H1 (cell line): ENCODE results near the gene ZNF358. TPM values are rescaled to one million over a fixed set of nuclear protein-coding genes. Genes with fewer than 3 reads are reported as not detected.

Experiments used
- CTCF ChIA-PET: fragments of 300-600 bp; sonication (Branson Sonifier 250); formaldehyde crosslinking; loops from one replicate; lab custom pipeline; 2021; ENCODE audit not compliant: partially characterized antibody; lab: Charles Lee
- POLR2A ChIA-PET: fragments of 300-600 bp; sonication (Branson Sonifier 250); formaldehyde crosslinking; loops from one replicate; lab custom pipeline; 2021; ENCODE audit warnings: inconsistent platforms; ENCODE audit not compliant: partially characterized antibody; lab: Charles Lee
- DNase-seq, 2 experiments: peaks; one replicate each; pipeline versions ENCODE4 v3.0.0 to v3.0.0-alpha.2; 2010 to 2022; ENCODE audit warnings: low spot score in 2 of 2, low read depth in 1 of 2, mixed read lengths in 1 of 2
- FAIRE-seq: peaks from 2 replicates; lab custom pipeline; 2011; peaks lifted over from hg19 to GRCh38; lab: Jason Lieb, UNC
- H2AFZ ChIP-seq: 2 replicates; pipeline ENCODE4 v1.8.1; 2012; ENCODE audit warnings: low read length, inconsistent platforms
- H2AK5ac ChIP-seq: 2 replicates; pipeline ENCODE4 v1.6.1; 2013; ENCODE audit warnings: low read depth, low read length
- H2BK120ac ChIP-seq: replicated peaks from 2 replicates; pipeline ENCODE3; 2013; ENCODE audit warnings: low read depth, low read length, inconsistent platforms
- H2BK12ac ChIP-seq: 2 replicates; pipeline ENCODE4 v1.6.1; 2013; ENCODE audit warnings: low read depth, low read length
- H2BK15ac ChIP-seq: 2 replicates; pipeline ENCODE4 v1.6.1; 2013; ENCODE audit warnings: low read length
- H2BK20ac ChIP-seq: 2 replicates; pipeline ENCODE4 v1.6.1; 2013; ENCODE audit warnings: low read length
- H2BK5ac ChIP-seq: 2 replicates; pipeline ENCODE4 v1.6.1; 2013; ENCODE audit warnings: low read depth, low read length
- H3K14ac ChIP-seq: 2 replicates; pipeline ENCODE4 v1.6.1; 2013; ENCODE audit warnings: inconsistent platforms; ENCODE audit not compliant: insufficient read length
- H3K18ac ChIP-seq: 2 replicates; pipeline ENCODE4 v1.6.1; 2013; ENCODE audit warnings: low read length; ENCODE audit errors: extremely low read depth
- H3K23ac ChIP-seq: 2 replicates; pipeline ENCODE4 v1.6.1; 2013; ENCODE audit warnings: inconsistent platforms; ENCODE audit not compliant: insufficient read length
- H3K23me2 ChIP-seq: 2 replicates; pipeline ENCODE4 v1.6.1; 2013; ENCODE audit warnings: low read depth, low read length
- H3K27ac ChIP-seq: 2 replicates; pipeline ENCODE4 v1.6.1; 2011; ENCODE audit warnings: low read depth, low read length, inconsistent platforms
- H3K27me3 ChIP-seq, 4 experiments: replicated peaks in 1 of 4; 1 replicate in 1 of 4; 2 replicates in 3 of 4; pipeline versions ENCODE4 v1.6.1 to v1.8.1; 2011 to 2013; ENCODE audit warnings: low read length in 3 of 4, mild to moderate bottlenecking in 3 of 4, inconsistent platforms in 2 of 4, mixed read lengths in 2 of 4, moderate library complexity in 1 of 4; ENCODE audit not compliant: control insufficient read depth in 3 of 4, insufficient read depth in 3 of 4; ENCODE audit errors: extremely low read depth in 1 of 4
- H3K36me3 ChIP-seq, 4 experiments: 2 replicates each; pipeline versions ENCODE4 v1.6.1 to v1.8.1; 2011 to 2013; ENCODE audit warnings: mild to moderate bottlenecking in 4 of 4, low read length in 3 of 4, moderate library complexity in 2 of 4, control low read depth in 1 of 4, inconsistent platforms in 1 of 4; ENCODE audit not compliant: insufficient read depth in 4 of 4, control insufficient read depth in 2 of 4
- H3K4ac ChIP-seq: replicated peaks from 2 replicates; pipeline ENCODE3; 2013; ENCODE audit warnings: low read length, low read depth, mixed read lengths, inconsistent platforms; ENCODE audit not compliant: insufficient read length
- H3K4me1 ChIP-seq, 4 experiments: replicated peaks in 1 of 4; 1 replicate in 1 of 4; 2 replicates in 3 of 4; pipeline versions ENCODE4 v1.6.1 to v1.8.1; 2011 to 2013; ENCODE audit warnings: low read length in 3 of 4, inconsistent platforms in 2 of 4, mixed read lengths in 1 of 4; ENCODE audit not compliant: insufficient read depth in 4 of 4, control insufficient read depth in 3 of 4
- H3K4me2 ChIP-seq, 2 experiments: 2 replicates each; pipeline versions ENCODE4 v1.6.1 to v1.8.1; 2011 to 2013; ENCODE audit warnings: low read depth in 2 of 2, low read length in 2 of 2, control low read depth in 1 of 2, inconsistent platforms in 1 of 2, mild to moderate bottlenecking in 1 of 2; ENCODE audit not compliant: insufficient read depth in 1 of 2
- H3K4me3 ChIP-seq, 4 experiments: fragments of 200-600, 300-600 bp in 1 of 4; sonication (generic), shearing (Covaris generic), sonication (Bioruptor Twin) in 1 of 4; 2 replicates each; pipeline versions ENCODE4 v1.5.1 to v1.8.1; 2011 to 2016; ENCODE audit warnings: low read length in 4 of 4, low read depth in 3 of 4, control low read depth in 2 of 4, inconsistent platforms in 2 of 4, mild to moderate bottlenecking in 2 of 4, mixed read lengths in 1 of 4, moderate library complexity in 1 of 4; ENCODE audit not compliant: insufficient read depth in 2 of 4; ENCODE audit errors: extremely low read depth in 1 of 4
- H3K56ac ChIP-seq: replicated peaks from 2 replicates; pipeline ENCODE3; 2013; ENCODE audit warnings: low read depth, mild to moderate bottlenecking, mixed read lengths, low read length, inconsistent platforms; ENCODE audit not compliant: insufficient read length
- H3K79me1 ChIP-seq: 2 replicates; pipeline ENCODE4 v1.6.1; 2013; ENCODE audit warnings: low read depth, low read length, control low read depth
- H3K79me2 ChIP-seq, 2 experiments: 2 replicates each; pipeline versions ENCODE4 v1.6.1 to v1.8.1; 2012 to 2013; ENCODE audit warnings: low read length in 2 of 2, mild to moderate bottlenecking in 2 of 2, inconsistent platforms in 1 of 2; ENCODE audit not compliant: insufficient read depth in 2 of 2, control insufficient read depth in 1 of 2
- H3K9ac ChIP-seq, 4 experiments: replicated peaks in 1 of 4; 1 replicate in 1 of 4; 2 replicates in 3 of 4; pipeline versions ENCODE4 v1.6.1 to v1.8.1; 2011 to 2013; ENCODE audit warnings: low read depth in 3 of 4, low read length in 3 of 4, control low read depth in 2 of 4, mild to moderate bottlenecking in 2 of 4, moderate library complexity in 2 of 4, inconsistent platforms in 1 of 4; ENCODE audit errors: extremely low read depth in 1 of 4
- H3K9me3 ChIP-seq, 2 experiments: 2 replicates each; pipeline versions ENCODE4 v1.6.1 to v1.8.1; 2012 to 2013; ENCODE audit warnings: mild to moderate bottlenecking in 2 of 2, moderate library complexity in 2 of 2, control low read depth in 1 of 2, inconsistent platforms in 1 of 2, low read depth in 1 of 2, low read length in 1 of 2, mixed read lengths in 1 of 2; ENCODE audit not compliant: insufficient read depth in 2 of 2
- H4K20me1 ChIP-seq, 2 experiments: replicated peaks in 1 of 2; 2 replicates each; pipeline versions ENCODE3 to v1.8.1; 2011 to 2013; ENCODE audit warnings: inconsistent platforms in 2 of 2, low read length in 2 of 2, mild to moderate bottlenecking in 1 of 2; ENCODE audit not compliant: insufficient read depth in 2 of 2, control insufficient read depth in 1 of 2
- H4K5ac ChIP-seq: 2 replicates; pipeline ENCODE4 v1.6.1; 2013; ENCODE audit warnings: low read length, low read depth, mixed read lengths, inconsistent platforms; ENCODE audit not compliant: insufficient read length
- H4K8ac ChIP-seq: 2 replicates; pipeline ENCODE4 v1.8.0; 2013; ENCODE audit warnings: mild to moderate bottlenecking, moderate library complexity, low read length, inconsistent platforms; ENCODE audit not compliant: insufficient read depth; ENCODE audit errors: extremely low read depth
- H4K91ac ChIP-seq: replicated peaks from 2 replicates; pipeline ENCODE3; 2013; ENCODE audit warnings: low read length, mixed read lengths, inconsistent platforms; ENCODE audit not compliant: insufficient read length
- FOSL1 ChIP-seq: IDR thresholded peaks from 2 replicates; pipeline ENCODE4 v1.6.1; 2011; ENCODE audit warnings: mild to moderate bottlenecking, low read depth, low read length, moderate library complexity; ENCODE audit not compliant: insufficient read depth
- HDAC6 ChIP-seq: IDR thresholded peaks from one replicate; pipeline ENCODE4 v1.7.1; 2012; ENCODE audit warnings: low read depth, mild to moderate bottlenecking, inconsistent platforms, low read length, moderate library complexity
- KDM1A ChIP-seq: fragments of 200-600, 300-600 bp; sonication (generic); IDR thresholded peaks from 2 replicates; pipeline ENCODE4 v1.7.1; 2016; ENCODE audit warnings: mild to moderate bottlenecking, low read length, borderline replicate concordance
- KDM5A ChIP-seq: fragments of 200-600 bp; IDR thresholded peaks from 2 replicates; pipeline ENCODE4 v1.7.1; 2012; ENCODE audit warnings: mild to moderate bottlenecking, low read length, inconsistent platforms, mixed read lengths
- PHF8 ChIP-seq: fragments of 200-600 bp; sonication (generic); conservative IDR thresholded peaks from 2 replicates; pipeline ENCODE4 v1.7.1; 2012; ENCODE audit warnings: low read depth, mild to moderate bottlenecking, inconsistent platforms, low read length, moderate library complexity
- POU5F1 ChIP-seq: IDR thresholded peaks from 2 replicates; pipeline ENCODE4 v1.6.1; 2011; ENCODE audit warnings: low read depth, mild to moderate bottlenecking, low read length, moderate library complexity
- RXRA ChIP-seq: IDR thresholded peaks from 2 replicates; pipeline ENCODE4 v1.6.1; 2011; ENCODE audit warnings: low read depth, mild to moderate bottlenecking, low read length, moderate library complexity; ENCODE audit not compliant: insufficient read depth
- SAP30 ChIP-seq: fragments of 300-600 bp; sonication (generic); IDR thresholded peaks from 2 replicates; pipeline ENCODE4 v1.7.1; 2012; ENCODE audit warnings: low read length, moderate library complexity, mild to moderate bottlenecking, inconsistent platforms; ENCODE audit not compliant: insufficient read depth, insufficient replicate concordance
- SIN3A ChIP-seq, 2 experiments: IDR thresholded peaks in 1 of 2; conservative IDR thresholded peaks in 1 of 2; 2 replicates each; pipeline ENCODE4 v1.6.1; 2011 to 2012; ENCODE audit warnings: low read length in 2 of 2, improper control_type of control experiment in 1 of 2, low read depth in 1 of 2, mild to moderate bottlenecking in 1 of 2
- SIX5 ChIP-seq: IDR thresholded peaks from 2 replicates; pipeline ENCODE4 v1.6.1; 2011; ENCODE audit warnings: mild to moderate bottlenecking, low read depth, low read length
- TEAD4 ChIP-seq: IDR thresholded peaks from 2 replicates; pipeline ENCODE4 v1.6.1; 2012; ENCODE audit warnings: low read depth, low read length, inconsistent platforms, mixed read lengths
- WGBS, 2 experiments: shearing (Covaris generic) in 1 of 2; methylation state at CpG; one replicate each; pipeline versions ENCODE4 v1.1.6 to v1.1.7; 2013 to 2015; ENCODE audit warnings: low lambda C conversion rate in 2 of 2, mixed read lengths in 2 of 2, inconsistent platforms in 1 of 2, low coverage in 1 of 2, missing lambda C conversion rate in 1 of 2; ENCODE audit not compliant: insufficient replicate concordance in 2 of 2, insufficient coverage in 1 of 2, insufficient read length in 1 of 2; ENCODE audit errors: extremely low coverage in 1 of 2, missing lambda C conversion rate in 1 of 2; 5-methylcytosine and 5-hydroxymethylcytosine counted together
- polyA plus RNA-seq, 7 experiments: library from polyadenylated mRNA; depleted of rRNA in 3 of 7; stranded (reverse) in 5 of 7; unstranded in 2 of 7; fragments of >200 nt in 5 of 7; fragments of 200-250 nt in 2 of 7; gene quantifications; 1 replicate in 5 of 7; 2 replicates in 1 of 7; 4 replicates in 1 of 7; pipeline versions ENCODE4 v1.2.1 to v1.2.3, GENCODE V29; 2011 to 2013; ENCODE audit warnings: missing spikeins in 2 of 7, mixed read lengths in 2 of 7
- total RNA-seq: library from RNA; stranded (reverse); fragmentation: NEBNext Ultra II Directional; extraction: Animal tissue kit (Norgen Biotek cat#: 25700); gene quantifications from 2 replicates; pipeline ENCODE4 v1.2.1, GENCODE V29; 2021
- TF ChIP-seq, protein P1 (sequence below): IDR thresholded peaks from 2 replicates; pipeline ENCODE4 v1.6.1; 2011; ENCODE audit warnings: low read depth, mild to moderate bottlenecking, low read length; ENCODE audit not compliant: insufficient read depth

The ZNF358 gene
- total and polyA plus RNA-seq, 2 of the 8 experiments (the other 6 are each of a cell fraction or from before 2014, with no cell fraction given): 40.0 to 60.3 TPM

GRCh38 chr19:7528522-7529245 lies 12.8 kb downstream of the ZNF358 start:
- Histone ChIP-seq H3K18ac (no peak overlapping the region), H3K9me3 (no peaks in the 10 kb centered on the region), H3K79me2 (no peaks in the 10 kb centered on the region), H2BK15ac (no peak overlapping the region), H3K4me2 (no peak overlapping the region), H3K4ac (no peak overlapping the region), H2AK5ac (no peak overlapping the region), H2BK5ac (no peak overlapping the region), H3K23ac (no peak overlapping the region), H4K8ac (no peak overlapping the region), H3K9ac (no peak overlapping the region), H2AFZ (no peak overlapping the region), H3K27ac (no peak overlapping the region), H3K14ac (no peak overlapping the region), H3K4me1 (peaks cover 0 to 6% (median 2%) of the 10 kb centered on the region in 4 experiments; a peak in 3 of 7 replicates), H3K27me3 (no peaks in the 10 kb centered on the region), H4K5ac (no peak overlapping the region), H2BK120ac (no peak overlapping the region), H3K23me2 (no peaks in the 10 kb centered on the region; the same call in 1 of the 2 replicates), H3K36me3 (peaks cover 0 to 9% (median 0%) of the 10 kb centered on the region in 4 experiments; a peak in 3 of 8 replicates), H4K20me1 (peaks cover 0 to 4% of the 10 kb centered on the region in 2 experiments), H2BK12ac (no peak overlapping the region), H2BK20ac (no peak overlapping the region), H3K79me1 (no peaks in the 10 kb centered on the region), H3K56ac (no peak overlapping the region), H4K91ac (no peak overlapping the region), H3K4me3 (no peak overlapping the region)
- FAIRE-seq: no peak
- WGBS, 2 experiments: 91% methylated on average over 28 of the region's 32 CpGs; no CpG with 5 or more reads in 1 of the 2 experiments
- DNase-seq: no peak
- ChIA-PET CTCF (no interaction called here), POLR2A (interaction anchor here (0.8 kb wide), 1 partner anchor 13 kb away, joined by 3 read pairs; no protein-coding TSS in a partner anchor)
- TF ChIP-seq, protein P1, sequence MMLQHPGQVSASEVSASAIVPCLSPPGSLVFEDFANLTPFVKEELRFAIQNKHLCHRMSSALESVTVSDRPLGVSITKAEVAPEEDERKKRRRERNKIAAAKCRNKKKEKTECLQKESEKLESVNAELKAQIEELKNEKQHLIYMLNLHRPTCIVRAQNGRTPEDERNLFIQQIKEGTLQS: no peak
- no peak for TF ChIP-seq FOSL1
- TF ChIP-seq PHF8: no peak
- TF ChIP-seq RXRA: no peak
- TF ChIP-seq SIX5: no peak
- TF ChIP-seq HDAC6: no peak
- TF ChIP-seq SAP30: no peak
- no peak for TF ChIP-seq KDM1A
- TF ChIP-seq POU5F1: no peak
- TF ChIP-seq TEAD4: no peak
- no peak for TF ChIP-seq KDM5A
- no peak for TF ChIP-seq SIN3A (conservative IDR thresholded peaks at IDR 0.05 in 1 of 2, IDR thresholded peaks at IDR 0.05 in 1 of 2; ENCODE audit: low read depth in 1 of 2, low read length in 2 of 2)
